H9 (cell line): ENCODE measurements around the gene RFTN2. TPM values are rescaled to one million over a fixed set of nuclear protein-coding genes. Genes with fewer than 3 reads are reported as not detected.

Experiments used
- DNase-seq: peaks from one replicate; pipeline ENCODE4 v3.0.0-alpha.2; 2017
- H2AFZ ChIP-seq: one replicate; pipeline ENCODE4 v1.6.1; 2013; ENCODE audit warnings: mild to moderate bottlenecking, low read length, control low read depth, moderate library complexity
- H2AK5ac ChIP-seq: 2 replicates; pipeline ENCODE4 v1.6.1; 2013; ENCODE audit warnings: low read length, control low read depth, mixed read lengths; ENCODE audit not compliant: insufficient read length
- H2BK120ac ChIP-seq: one replicate; pipeline ENCODE4 v1.6.1; 2013; ENCODE audit warnings: low read depth, mild to moderate bottlenecking, low read length, control low read depth, inconsistent platforms; ENCODE audit not compliant: poor library complexity, severe bottlenecking
- H2BK12ac ChIP-seq: 2 replicates; pipeline ENCODE4 v1.6.1; 2013; ENCODE audit warnings: low read length, control low read depth, mixed read lengths, low read depth; ENCODE audit not compliant: insufficient read length
- H2BK15ac ChIP-seq: 2 replicates; pipeline ENCODE4 v1.6.1; 2013; ENCODE audit warnings: low read depth, low read length, control low read depth
- H2BK20ac ChIP-seq: one replicate; pipeline ENCODE4 v1.6.1; 2013; ENCODE audit warnings: low read depth, mild to moderate bottlenecking, low read length, control low read depth, inconsistent platforms; ENCODE audit not compliant: poor library complexity, severe bottlenecking
- H2BK5ac ChIP-seq: 2 replicates; pipeline ENCODE4 v1.6.1; 2013; ENCODE audit warnings: low read length, control low read depth, mixed read lengths; ENCODE audit not compliant: insufficient read length
- H3K14ac ChIP-seq: 2 replicates; pipeline ENCODE4 v1.6.1; 2013; ENCODE audit warnings: low read length, control low read depth; ENCODE audit not compliant: insufficient read depth
- H3K18ac ChIP-seq: 2 replicates; pipeline ENCODE4 v1.6.1; 2013; ENCODE audit warnings: low read depth, mild to moderate bottlenecking, mixed read lengths, low read length, control low read depth; ENCODE audit not compliant: insufficient read length
- H3K23ac ChIP-seq: 2 replicates; pipeline ENCODE4 v1.6.1; 2013; ENCODE audit warnings: low read length, control low read depth, mixed read lengths, low read depth; ENCODE audit not compliant: insufficient read length
- H3K23me2 ChIP-seq: 2 replicates; pipeline ENCODE4 v1.6.1; 2013; ENCODE audit warnings: low read depth, mild to moderate bottlenecking, mixed read lengths, low read length, control low read depth; ENCODE audit not compliant: insufficient read length, poor library complexity, severe bottlenecking
- H3K27ac ChIP-seq: 2 replicates; pipeline ENCODE4 v1.5.1; 2013; ENCODE audit warnings: low read length, control low read depth, mixed read lengths, low read depth; ENCODE audit not compliant: insufficient read length
- H3K27me3 ChIP-seq: 2 replicates; pipeline ENCODE4 v1.6.1; 2013; ENCODE audit warnings: low read length, control low read depth, inconsistent platforms; ENCODE audit not compliant: insufficient read depth
- H3K4ac ChIP-seq: 2 replicates; pipeline ENCODE4 v1.6.1; 2013; ENCODE audit warnings: low read depth, mild to moderate bottlenecking, control low read depth, inconsistent platforms, low read length, moderate library complexity
- H3K4me1 ChIP-seq: 2 replicates; pipeline ENCODE4 v1.6.1; 2013; ENCODE audit warnings: low read length, control low read depth, inconsistent platforms; ENCODE audit not compliant: insufficient read depth
- H3K4me2 ChIP-seq: 2 replicates; pipeline ENCODE4 v1.6.1; 2013; ENCODE audit warnings: low read length, control low read depth, mixed read lengths; ENCODE audit not compliant: insufficient read length, insufficient read depth
- H3K56ac ChIP-seq: 2 replicates; pipeline ENCODE4 v1.6.1; 2013; ENCODE audit warnings: low read depth, mild to moderate bottlenecking, mixed read lengths, low read length, control low read depth; ENCODE audit not compliant: insufficient read length
- H3K79me1 ChIP-seq: 2 replicates; pipeline ENCODE4 v1.6.1; 2013; ENCODE audit warnings: low read depth, mild to moderate bottlenecking, moderate library complexity, low read length, control low read depth, inconsistent platforms; ENCODE audit not compliant: insufficient read depth, poor library complexity, severe bottlenecking
- H3K79me2 ChIP-seq: 2 replicates; pipeline ENCODE4 v1.6.1; 2013; ENCODE audit warnings: low read length, control low read depth, inconsistent platforms; ENCODE audit not compliant: insufficient read depth
- H3K9ac ChIP-seq: 2 replicates; pipeline ENCODE4 v1.6.1; 2013; ENCODE audit warnings: low read length, control low read depth, mixed read lengths; ENCODE audit not compliant: insufficient read length; ENCODE audit errors: extremely low read depth
- H3K9me3 ChIP-seq: one replicate; pipeline ENCODE4 v1.6.1; 2013; ENCODE audit warnings: low read depth, low read length, inconsistent platforms; ENCODE audit not compliant: control insufficient read depth
- H3T11ph ChIP-seq: one replicate; pipeline ENCODE4 v1.6.1; 2013; ENCODE audit warnings: mild to moderate bottlenecking, low read length, control low read depth, inconsistent platforms
- H4K20me1 ChIP-seq: one replicate; pipeline ENCODE4 v1.6.1; 2013; ENCODE audit not compliant: control insufficient read depth, insufficient read length, insufficient read depth
- H4K5ac ChIP-seq: 2 replicates; pipeline ENCODE4 v1.6.1; 2013; ENCODE audit warnings: low read depth, mild to moderate bottlenecking, mixed read lengths, low read length, control low read depth; ENCODE audit not compliant: insufficient read length
- H4K8ac ChIP-seq: replicated peaks from 2 replicates; pipeline ENCODE4 v1.6.1; 2013; ENCODE audit warnings: low read length, control low read depth, mixed read lengths, low read depth; ENCODE audit not compliant: insufficient read length
- H4K91ac ChIP-seq: 2 replicates; pipeline ENCODE4 v1.6.1; 2013; ENCODE audit warnings: low read depth, mild to moderate bottlenecking, moderate library complexity, mixed read lengths, low read length, control low read depth; ENCODE audit not compliant: insufficient read length
- H3K27ac Mint-ChIP-seq, 3 experiments: 2 replicates in 2 of 3; 3 replicates in 1 of 3; pipeline ENCODE4 v1.8.0; 2020 to 2021; ENCODE audit warnings: mixed read lengths in 3 of 3, mild to moderate bottlenecking in 1 of 3, moderate library complexity in 1 of 3
- H3K27me3 Mint-ChIP-seq: 2 replicates; pipeline ENCODE4 v1.8.0; 2021; ENCODE audit warnings: low read depth, mild to moderate bottlenecking, moderate library complexity, mixed read lengths
- H3K36me3 Mint-ChIP-seq, 3 experiments: 2 replicates in 2 of 3; 3 replicates in 1 of 3; pipeline ENCODE4 v1.8.0; 2020 to 2021; ENCODE audit warnings: low read depth in 3 of 3, mixed read lengths in 3 of 3; ENCODE audit not compliant: insufficient read depth in 1 of 3
- H3K4me1 Mint-ChIP-seq, 2 experiments: 2 replicates each; pipeline ENCODE4 v1.8.0; 2020; ENCODE audit warnings: mixed read lengths in 2 of 2
- H3K4me3 Mint-ChIP-seq, 2 experiments: 2 replicates in 1 of 2; 3 replicates in 1 of 2; pipeline ENCODE4 v1.8.0; 2020 to 2021; ENCODE audit warnings: mild to moderate bottlenecking in 2 of 2, mixed read lengths in 2 of 2, moderate library complexity in 1 of 2
- H3K9me3 Mint-ChIP-seq, 2 experiments: 2 replicates in 1 of 2; 3 replicates in 1 of 2; pipeline ENCODE4 v1.8.0; 2020; ENCODE audit warnings: mild to moderate bottlenecking in 2 of 2, mixed read lengths in 2 of 2, moderate library complexity in 1 of 2
- CTCF ChIP-seq: fragments of 200-600 bp; sonication (generic); conservative IDR thresholded peaks from 3 replicates; pipeline ENCODE4 v1.8.0; 2021; ENCODE audit warnings: antibody characterized with exemption, mild to moderate bottlenecking
- WGBS: extraction: QIAGEN DNeasy Blood & Tissue Kit; methylation state at CpG from one replicate; pipeline ENCODE4 v1.1.7; 2013; ENCODE audit warnings: missing lambda C conversion rate, low lambda C conversion rate, mixed read lengths; ENCODE audit not compliant: insufficient read length; ENCODE audit errors: extremely low coverage; 5-methylcytosine and 5-hydroxymethylcytosine counted together
- total RNA-seq: library from RNA; stranded (reverse); gene quantifications from 2 replicates; pipeline ENCODE4 v1.2.1, GENCODE V29; 2021

The RFTN2 gene
- total RNA-seq, 1 experiment from 2014 or later, result 0.28 TPM

GRCh38 chr2:197705912-197706838 lies 30.8 kb upstream of the RFTN2 start:
- peak; percentile 30 for DNase-seq
- no peak overlapping the region for H2AFZ ChIP-seq

More at GRCh38 chr2:197705912-197706838, 30.8 kb upstream of the RFTN2 start:
- Histone ChIP-seq H2BK20ac (no peak overlapping the region), H2BK5ac (no peak overlapping the region), H3K14ac (peak overlapping the region; percentile 1; the same call in 1 of the 2 replicates), H3K79me2 (peaks cover 27% of the 10 kb centered on the region; the same call in 1 of the 2 replicates), H4K5ac (no peak overlapping the region), H3K4me2 (peak overlapping the region; percentile 62), H3K9ac (peak overlapping the region; percentile 56), H3K18ac (no peak overlapping the region), H3T11ph (no peak overlapping the region), H4K91ac (no peak overlapping the region), H4K8ac (no peak overlapping the region), H3K27ac (no peak overlapping the region), H3K4ac (no peak overlapping the region), H3K79me1 (no peaks in the 10 kb centered on the region), H2BK12ac (no peak overlapping the region), H3K9me3 (no peaks in the 10 kb centered on the region), H2AK5ac (no peak overlapping the region), H3K56ac (no peak overlapping the region), H3K4me1 (no peaks in the 10 kb centered on the region; the same call in 1 of the 2 replicates), H3K27me3 (no peaks in the 10 kb centered on the region), H2BK120ac (no peak overlapping the region), H4K20me1 (peaks cover 4% of the 10 kb centered on the region), H3K23ac (no peak overlapping the region), H3K23me2 (peaks cover 16% of the 10 kb centered on the region), H2BK15ac (no peak overlapping the region)
- Mint-ChIP-seq H3K4me1 (peaks cover 30 to 40% of the 10 kb centered on the region in 2 experiments), H3K27me3 (no peaks in the 10 kb centered on the region), H3K4me3 (peak overlapping the region; percentile 87 to 89), H3K27ac (peak overlapping the region in 1 of 3 experiments; percentile 78; a peak in 2 of 7 replicates), H3K36me3 (peaks cover 0 to 15% (median 14%) of the 10 kb centered on the region in 3 experiments; a peak in 5 of 7 replicates), H3K9me3 (no peaks in the 10 kb centered on the region)
- TF ChIP-seq CTCF, result no peak
- WGBS, result no CpG with 5 or more reads among the region's 38 CpGs
